Measurements from ENCODE around the gene TMUB1. TPM values are rescaled to one million over a fixed set of nuclear protein-coding genes. Genes with fewer than 3 reads are reported as not detected.

Gene TMUB1
- total RNA-seq, 1 donor from 2014 or later: 60.8 TPM

GRCh38 chr7:151093748-151094147 lies 10.5 kb upstream of the TMUB1 start:
- Mint-ChIP-seq H3K4me1 (ENCODE audit: low read depth) (peaks cover 6% of the 10 kb centered on the region), H3K4me3 (ENCODE audit: low read depth) (no peak overlapping the region), H3K36me3 (ENCODE audit: low read depth) (peaks cover 4% of the 10 kb centered on the region), H3K27ac (no peak overlapping the region), H3K27me3 (ENCODE audit: low read depth) (peaks cover 2% of the 10 kb centered on the region), H3K9me3 (no peaks in the 10 kb centered on the region)
- no peak for DNase-seq (ENCODE audit: low spot score)
- intact Hi-C loops (cut with micrococcal nuclease): no loop called here

GRCh38 chr7:151091988-151092387 lies 8.7 kb upstream of the TMUB1 start:
- Mint-ChIP-seq H3K27me3 (ENCODE audit: low read depth) (peaks cover 2% of the 10 kb centered on the region), H3K9me3 (no peaks in the 10 kb centered on the region), H3K4me3 (ENCODE audit: low read depth) (no peak overlapping the region), H3K4me1 (ENCODE audit: low read depth) (peaks cover 11% of the 10 kb centered on the region), H3K27ac (no peak overlapping the region), H3K36me3 (ENCODE audit: low read depth) (peaks cover 4% of the 10 kb centered on the region)
- intact Hi-C loops (cut with micrococcal nuclease): no loop called here
- DNase-seq (ENCODE audit: low spot score): no peak

- H3K27me3 Mint-ChIP-seq (ENCODE audit: low read depth): peaks cover 2% of the 10 kb centered on the region
- H3K27ac Mint-ChIP-seq: no peak overlapping the region
- H3K4me3 Mint-ChIP-seq (ENCODE audit: low read depth): no peak overlapping the region
These were observed 8.1 kb upstream of the TMUB1 start for GRCh38 chr7:151091431-151091830.

GRCh38 chr7:151091003-151091402 lies 7.7 kb upstream of the TMUB1 start:
- H3K4me3 Mint-ChIP-seq (ENCODE audit: low read depth): no peak overlapping the region
- DNase-seq (ENCODE audit: low spot score): no peak
- peaks cover 2% of the 10 kb centered on the region for H3K27me3 Mint-ChIP-seq (ENCODE audit: low read depth)
- intact Hi-C loops (cut with micrococcal nuclease): no loop called here
- no peak overlapping the region for H3K27ac Mint-ChIP-seq
- peaks cover 11% of the 10 kb centered on the region for H3K4me1 Mint-ChIP-seq (ENCODE audit: low read depth)
- H3K36me3 Mint-ChIP-seq (ENCODE audit: low read depth): peaks cover 4% of the 10 kb centered on the region
- H3K9me3 Mint-ChIP-seq: no peaks in the 10 kb centered on the region

More at GRCh38 chr7:151091431-151091830, 8.1 kb upstream of the TMUB1 start:
- H3K9me3 Mint-ChIP-seq: no peaks in the 10 kb centered on the region
- peaks cover 11% of the 10 kb centered on the region for H3K4me1 Mint-ChIP-seq (ENCODE audit: low read depth)
- intact Hi-C loops (cut with micrococcal nuclease): no loop called here
- no peak for DNase-seq (ENCODE audit: low spot score)
- H3K36me3 Mint-ChIP-seq (ENCODE audit: low read depth): peaks cover 4% of the 10 kb centered on the region

- H3K4me3 Mint-ChIP-seq (ENCODE audit: low read depth): no peak overlapping the region
- H3K27ac Mint-ChIP-seq: no peak overlapping the region
- no peak for DNase-seq (ENCODE audit: low spot score)
- no peaks in the 10 kb centered on the region for H3K9me3 Mint-ChIP-seq
- H3K36me3 Mint-ChIP-seq (ENCODE audit: low read depth): peaks cover 4% of the 10 kb centered on the region
- intact Hi-C loops (cut with micrococcal nuclease): loop anchor here (5.0 to 10.0 kb wide), 2 partner anchors 135 to 423 kb away; partner anchors contain the start of gene ABCF2
- peaks cover 13% of the 10 kb centered on the region for H3K4me1 Mint-ChIP-seq (ENCODE audit: low read depth)
- H3K27me3 Mint-ChIP-seq (ENCODE audit: low read depth): peaks cover 5% of the 10 kb centered on the region
These were observed 6.8 kb upstream of the TMUB1 start for GRCh38 chr7:151089893-151090730.

GRCh38 chr7:151088856-151089699 lies 5.8 kb upstream of the TMUB1 start:
- no peak overlapping the region for H3K27ac Mint-ChIP-seq
- H3K9me3 Mint-ChIP-seq: no peaks in the 10 kb centered on the region
- peak overlapping the region; percentile 70 for H3K4me3 Mint-ChIP-seq (ENCODE audit: low read depth)
- H3K36me3 Mint-ChIP-seq (ENCODE audit: low read depth): peaks cover 4% of the 10 kb centered on the region
- peaks cover 8% of the 10 kb centered on the region for H3K27me3 Mint-ChIP-seq (ENCODE audit: low read depth)
- no peak for DNase-seq (ENCODE audit: low spot score)
- intact Hi-C loops (cut with micrococcal nuclease): loop anchor here (1.0 to 10.0 kb wide), 3 partner anchors 22 to 422 kb away; partner anchors contain the start of gene ABCF2
- H3K4me1 Mint-ChIP-seq (ENCODE audit: low read depth): peaks cover 18% of the 10 kb centered on the region

GRCh38 chr7:151088019-151088855 lies 4.9 kb upstream of the TMUB1 start:
- intact Hi-C loops (cut with micrococcal nuclease): loop anchor here (1.0 to 10.0 kb wide), 3 partner anchors 23 to 421 kb away; partner anchors contain the start of gene ABCF2
- Mint-ChIP-seq H3K4me3 (ENCODE audit: low read depth) (peak overlapping the region; percentile 59), H3K27me3 (ENCODE audit: low read depth) (peaks cover 8% of the 10 kb centered on the region), H3K9me3 (no peaks in the 10 kb centered on the region), H3K27ac (no peak overlapping the region), H3K36me3 (ENCODE audit: low read depth) (peaks cover 4% of the 10 kb centered on the region), H3K4me1 (ENCODE audit: low read depth) (peaks cover 19% of the 10 kb centered on the region)
- DNase-seq (ENCODE audit: low spot score): no peak

- Mint-ChIP-seq H3K9me3 (no peaks in the 10 kb centered on the region), H3K27me3 (ENCODE audit: low read depth) (peaks cover 8% of the 10 kb centered on the region), H3K27ac (peak overlapping the region; percentile 58), H3K4me1 (ENCODE audit: low read depth) (peaks cover 23% of the 10 kb centered on the region), H3K4me3 (ENCODE audit: low read depth) (peak overlapping the region; percentile 87), H3K36me3 (ENCODE audit: low read depth) (peaks cover 9% of the 10 kb centered on the region)
- no peak for DNase-seq (ENCODE audit: low spot score)
- intact Hi-C loops (cut with micrococcal nuclease): loop anchor here (1.0 to 10.0 kb wide), 3 partner anchors 24 to 420 kb away; partner anchors contain the start of gene ABCF2
These were observed 4.1 kb upstream of the TMUB1 start for GRCh38 chr7:151087245-151088018.

GRCh38 chr7:151086802-151087244 lies 3.5 kb upstream of the TMUB1 start:
- Mint-ChIP-seq H3K27me3 (ENCODE audit: low read depth) (peaks cover 8% of the 10 kb centered on the region), H3K4me1 (ENCODE audit: low read depth) (peaks cover 24% of the 10 kb centered on the region), H3K27ac (peak overlapping the region; percentile 79), H3K4me3 (ENCODE audit: low read depth) (peak overlapping the region; percentile 87), H3K36me3 (ENCODE audit: low read depth) (peaks cover 9% of the 10 kb centered on the region), H3K9me3 (no peaks in the 10 kb centered on the region)
- peak; percentile 28 for DNase-seq (ENCODE audit: low spot score)
- intact Hi-C loops (cut with micrococcal nuclease): loop anchor here (5.0 to 10.0 kb wide), 2 partner anchors 138 to 420 kb away; partner anchors contain the start of gene ABCF2

- Mint-ChIP-seq H3K4me3 (ENCODE audit: low read depth) (peak within 1 kb of the TSS; percentile 87), H3K9me3 (no peaks in the 10 kb centered on the region), H3K27me3 (ENCODE audit: low read depth) (peaks cover 8% of the 10 kb centered on the region), H3K4me1 (ENCODE audit: low read depth) (peaks cover 24% of the 10 kb centered on the region), H3K36me3 (ENCODE audit: low read depth) (peaks cover 9% of the 10 kb centered on the region), H3K27ac (peak within 1 kb of the TSS; percentile 79)
- DNase-seq (ENCODE audit: low spot score): peak; percentile 46
- intact Hi-C loops (cut with micrococcal nuclease): loop anchor here (5.0 to 10.0 kb wide), 2 partner anchors 139 to 419 kb away; partner anchors contain the start of gene ABCF2
These were observed 2.7 kb upstream of the TMUB1 start, which contains the start of gene AGAP3 for GRCh38 chr7:151085691-151086620. Gene AGAP3 (plus strand): TSS chr7:151086475. CDS start chr7:151086742, 267 bp downstream.

All from activated T-helper 2 cell treated with anti-CD3 and anti-CD28 coated beads, Interferon-gamma antibody, Interleukin-2, Interleukin-4, amounts not matched to agents 10 μg/mL and 5 μg/mL and 100 μg/mL, durations not matched to agents 14 hours and 24 hours and 36 hours (primary cell).